Urinary bladder (tissue), 4 donors: ENCODE data around the gene NANP. TPM values are rescaled to one million over a fixed set of nuclear protein-coding genes. Genes with fewer than 3 reads are reported as not detected.

ENCODE experiments used
- DNase-seq: peaks from one replicate; pipeline ENCODE4 v3.0.0-alpha.2; 2015; ENCODE audit errors: extremely low spot score
- H3K27ac ChIP-seq: one replicate; pipeline ENCODE4 v1.5.1; 2013; ENCODE audit warnings: low read depth, mild to moderate bottlenecking, moderate library complexity
- H3K36me3 ChIP-seq: one replicate; pipeline ENCODE4 v1.6.1; 2013; ENCODE audit warnings: mild to moderate bottlenecking, moderate library complexity; ENCODE audit not compliant: insufficient read depth
- H3K4me1 ChIP-seq: one replicate; pipeline ENCODE4 v1.6.1; 2013; ENCODE audit warnings: mild to moderate bottlenecking, moderate library complexity; ENCODE audit not compliant: insufficient read depth
- H3K4me3 ChIP-seq: one replicate; pipeline ENCODE4 v1.5.1; 2013; ENCODE audit warnings: low read depth, low read length
- WGBS: extraction: QIAGEN DNeasy Blood & Tissue Kit; methylation state at CpG from one replicate; pipeline ENCODE4 v1.1.7; 2013; 5-methylcytosine and 5-hydroxymethylcytosine counted together
- polyA plus RNA-seq: library from polyadenylated mRNA; stranded (reverse); fragments of 200-250 nt; gene quantifications from one replicate; pipeline ENCODE4 v1.2.3, GENCODE V29; 2013
- small RNA-seq: library from RNA; depleted of rRNA; stranded (forward); fragments of <200 nt; gene quantifications from one replicate; pipeline ENCODE3, GENCODE V24; 2014
- total RNA-seq: library from RNA; depleted of rRNA; stranded (reverse); fragments of >200 nt; gene quantifications from one replicate; pipeline ENCODE4 v1.2.3, GENCODE V29; 2014
- donor health status: healthy with polysubstance abuse.
- donor health status: healthy.

The NANP gene
- total and polyA plus RNA-seq, 2 donors = 2.5 to 8.9 TPM

DNA sequence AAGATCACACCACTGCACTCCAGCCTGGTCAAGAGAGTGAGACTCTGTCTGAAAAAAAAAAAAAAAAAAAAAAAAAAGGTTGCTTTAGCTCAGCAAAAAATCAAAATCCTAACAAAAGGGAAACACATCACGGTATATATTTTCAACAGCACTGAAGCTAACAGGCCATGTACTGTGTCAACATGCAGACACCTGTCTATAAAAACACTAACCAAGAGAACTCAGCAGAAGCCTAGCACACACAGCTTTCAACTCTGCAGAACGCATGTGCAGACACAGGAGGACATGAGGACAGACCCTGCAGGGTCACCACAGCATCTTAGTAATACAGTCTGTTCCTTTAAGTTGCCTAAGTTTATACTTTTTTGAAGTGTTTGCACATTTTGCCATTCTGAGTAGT, 52.0 kb downstream of the NANP start:
- Histone ChIP-seq H3K36me3 (no peaks in the 10 kb centered on the region), H3K27ac (no peak overlapping the region), H3K4me1 (no peaks in the 10 kb centered on the region), H3K4me3 (no peak overlapping the region)
- WGBS = 91% methylated on average over 2 of the region's 2 CpGs
- no peak for DNase-seq

DNA sequence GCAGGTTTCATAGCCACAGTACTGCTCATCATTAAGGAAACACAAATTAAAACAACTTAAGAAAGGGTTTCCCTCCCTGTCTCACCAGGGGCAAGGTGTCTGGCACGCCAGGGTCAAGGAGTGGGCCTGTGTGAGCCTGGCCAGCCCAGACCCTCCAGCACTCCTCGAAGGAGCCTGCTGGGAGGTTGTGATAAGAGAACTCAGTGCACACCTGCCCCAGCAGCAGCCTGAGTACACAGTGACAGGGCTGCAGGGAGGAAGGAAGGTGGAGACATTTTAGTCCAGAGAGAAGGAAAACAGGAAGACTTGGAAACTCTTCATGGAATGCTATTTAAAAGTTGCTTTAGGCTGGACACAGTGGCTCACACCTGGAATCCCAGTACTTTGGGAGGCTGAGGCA, 52.6 kb downstream of the NANP start:
- Histone ChIP-seq H3K4me1 (no peaks in the 10 kb centered on the region), H3K36me3 (no peaks in the 10 kb centered on the region), H3K4me3 (no peak overlapping the region), H3K27ac (no peak overlapping the region)
- DNase-seq = no peak
- 81% methylated on average over 2 of the region's 2 CpGs for WGBS

DNA sequence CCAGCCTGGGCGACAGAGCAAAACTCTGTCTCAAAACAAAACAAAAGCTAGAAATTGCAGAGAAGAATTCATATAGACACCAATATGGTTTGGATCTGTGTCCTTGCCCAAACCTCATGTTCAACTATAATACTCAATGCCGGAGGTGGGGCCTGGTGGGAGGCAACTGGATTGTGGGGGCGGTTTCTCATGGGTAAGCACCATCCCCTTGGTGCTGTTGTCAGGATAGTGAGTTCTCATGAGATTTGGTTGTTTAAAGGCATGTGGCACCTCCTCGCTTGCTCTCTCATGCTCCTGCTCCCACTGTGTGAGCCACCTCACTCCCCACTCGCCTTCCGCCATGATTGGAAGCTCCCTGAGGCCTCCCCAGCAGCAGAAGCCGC, 53.7 kb downstream of the NANP start:
- no peaks in the 10 kb centered on the region for H3K4me1 ChIP-seq

DNA sequence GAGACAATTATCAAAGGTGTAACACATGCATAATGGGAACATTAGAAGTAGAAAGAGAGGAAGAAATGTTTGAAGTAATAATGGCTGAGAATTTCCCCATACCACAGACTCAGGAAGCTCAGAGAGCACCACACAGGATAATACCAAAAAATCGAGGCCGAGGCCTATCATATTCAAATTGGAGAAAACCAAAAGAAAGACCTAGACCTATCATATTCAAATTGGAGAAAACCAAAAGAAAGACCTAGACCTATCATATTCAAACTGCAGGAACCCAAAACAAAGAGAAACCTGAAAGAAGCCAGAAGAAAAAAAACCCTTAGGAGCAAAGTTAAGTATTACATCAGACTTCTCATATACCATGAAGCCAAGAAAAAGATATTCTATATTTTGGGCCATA, 56.5 kb downstream of the NANP start:
- DNase-seq = no peak
- H3K27ac ChIP-seq = no peak overlapping the region
- no peak overlapping the region for H3K4me3 ChIP-seq
- H3K4me1 ChIP-seq = no peaks in the 10 kb centered on the region
- WGBS = 95% methylated on average over 2 of the region's 2 CpGs
- H3K36me3 ChIP-seq = no peaks in the 10 kb centered on the region

More for the DNA sequence above, 53.7 kb downstream of the NANP start:
- no peaks in the 10 kb centered on the region for H3K36me3 ChIP-seq
- WGBS = over 99% methylated on average over 7 of the region's 7 CpGs
- no peak overlapping the region for H3K4me3 ChIP-seq
- DNase-seq = no peak
- no peak overlapping the region for H3K27ac ChIP-seq

DNA sequence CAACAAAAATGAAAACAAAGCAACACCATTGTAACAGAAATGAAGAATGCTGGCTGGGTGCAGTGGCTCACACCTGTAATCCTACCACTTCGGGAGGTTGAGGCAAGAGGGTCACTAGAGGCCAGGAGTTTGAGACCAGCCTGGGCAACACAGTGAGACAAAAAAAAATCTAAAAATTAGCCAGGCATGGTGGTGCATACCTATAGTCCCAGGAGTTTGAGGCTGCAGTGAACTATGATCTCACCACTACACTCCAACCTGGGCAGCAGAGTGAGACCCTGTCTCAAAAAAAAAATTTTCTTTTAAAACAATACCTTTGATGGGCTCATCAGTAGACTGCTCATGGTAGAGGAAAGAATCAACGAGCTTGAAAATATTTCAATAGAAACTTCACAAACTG, 57.0 kb downstream of the NANP start:
- Histone ChIP-seq H3K27ac (no peak overlapping the region), H3K4me3 (no peak overlapping the region), H3K36me3 (no peaks in the 10 kb centered on the region), H3K4me1 (no peaks in the 10 kb centered on the region)
- no peak for DNase-seq
- WGBS = 94% methylated on average over 2 of the region's 2 CpGs

DNA sequence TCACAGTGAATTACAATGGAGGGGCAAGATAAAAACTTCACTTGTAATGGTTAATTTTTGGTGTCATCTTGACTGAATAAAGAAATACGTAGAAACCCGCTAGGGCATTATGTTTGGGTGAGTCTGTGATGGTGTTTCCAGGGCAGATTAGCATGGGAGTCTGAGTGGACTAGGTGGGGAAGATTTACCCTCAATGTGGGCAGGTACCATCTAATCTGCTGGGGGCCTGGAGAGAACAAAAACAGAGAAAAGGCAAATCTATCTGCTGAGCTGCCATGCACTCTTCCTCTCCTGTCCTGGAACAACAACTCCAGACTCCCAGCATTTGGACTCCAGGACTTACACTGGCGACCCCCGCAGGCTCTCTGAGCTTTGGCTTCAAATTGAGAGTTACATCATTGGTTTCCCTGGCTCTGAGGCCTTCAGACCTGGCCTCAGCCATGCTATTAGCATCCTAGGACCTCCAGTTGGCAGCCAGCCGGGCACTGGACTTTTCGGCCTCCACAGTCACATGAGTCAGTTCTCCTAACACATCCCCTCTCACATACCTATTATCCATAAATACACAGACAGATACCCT, 58.1 kb downstream of the NANP start:
- H3K36me3 ChIP-seq = no peaks in the 10 kb centered on the region
- no peaks in the 10 kb centered on the region for H3K4me1 ChIP-seq
- WGBS = 83% methylated on average over 6 of the region's 6 CpGs
- DNase-seq = no peak
- no peak overlapping the region for H3K4me3 ChIP-seq
- H3K27ac ChIP-seq = no peak overlapping the region

DNA sequence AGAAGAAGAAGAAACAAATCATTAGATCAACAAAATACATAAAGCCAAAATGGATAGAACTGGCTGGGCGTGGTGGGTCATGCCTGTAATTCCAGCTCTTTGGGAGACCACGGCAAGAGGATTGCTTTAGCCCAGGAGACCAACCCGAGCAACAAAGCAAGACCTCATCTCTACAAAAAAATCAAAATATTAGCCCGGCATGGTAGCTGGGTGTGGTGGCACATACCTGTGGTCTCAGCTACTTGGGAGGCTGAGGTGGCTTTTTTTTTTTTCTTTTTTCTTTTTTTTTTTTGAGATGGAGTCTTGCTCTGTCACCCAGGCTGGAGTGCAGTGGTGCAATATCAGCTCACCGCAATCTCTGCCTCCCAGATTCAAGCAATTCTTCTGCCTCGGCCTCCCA, 59.9 kb downstream of the NANP start:
- no peak overlapping the region for H3K27ac ChIP-seq
- H3K36me3 ChIP-seq = no peaks in the 10 kb centered on the region
- H3K4me1 ChIP-seq = no peaks in the 10 kb centered on the region
- H3K4me3 ChIP-seq = no peak overlapping the region
- 97% methylated on average over 6 of the region's 6 CpGs for WGBS
- DNase-seq = no peak

DNA sequence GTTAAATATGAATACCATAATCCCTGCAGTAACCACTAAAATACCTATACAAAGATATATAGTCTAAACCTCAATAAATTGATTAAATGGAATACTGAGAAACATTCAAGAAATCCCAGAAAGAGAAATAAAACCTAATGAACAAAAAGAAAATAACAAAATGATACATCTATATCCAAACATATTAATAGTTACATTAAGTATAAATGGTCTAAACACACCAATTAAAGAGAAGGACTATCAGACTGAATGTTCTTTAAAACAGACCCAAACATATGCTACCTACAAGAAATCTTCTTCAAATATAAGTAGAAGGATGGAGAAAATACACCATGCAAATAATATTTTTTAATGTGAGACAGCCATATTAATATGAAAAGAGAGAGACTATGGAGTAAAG, 60.5 kb downstream of the NANP start:
- H3K4me1 ChIP-seq = no peaks in the 10 kb centered on the region
- DNase-seq = no peak
- H3K27ac ChIP-seq = no peak overlapping the region
- no peak overlapping the region for H3K4me3 ChIP-seq
- no peaks in the 10 kb centered on the region for H3K36me3 ChIP-seq

Small RNA genes lying within 50 kb of the gene (small RNA-seq; reads per million reads assigned to genes)
- gene RN7SL594P = not detected
- not detected for gene RNU6ATAC17P

Other genes starting within 250 kb of the NANP start
- 30.9 TPM for gene ABHD12, start 233.2 kb downstream of the NANP start, total RNA-seq
- 34.3 TPM for gene ABHD12, start 233.2 kb downstream of the NANP start, polyA plus RNA-seq
- gene GINS1, start 216.3 kb downstream of the NANP start, total RNA-seq = 10.2 TPM
- gene GINS1, start 216.3 kb downstream of the NANP start, polyA plus RNA-seq = 0.80 TPM
- gene NINL, start 38.5 kb downstream of the NANP start, total RNA-seq = 11.3 TPM
- 6.2 TPM for gene NINL, start 38.5 kb downstream of the NANP start, polyA plus RNA-seq
- gene ZNF337, start 72.8 kb upstream of the NANP start, total RNA-seq = 23.3 TPM
- 14.6 TPM for gene ZNF337, start 72.8 kb upstream of the NANP start, polyA plus RNA-seq